ENCODE results near the gene RASIP1.

Gene RASIP1

DNA sequence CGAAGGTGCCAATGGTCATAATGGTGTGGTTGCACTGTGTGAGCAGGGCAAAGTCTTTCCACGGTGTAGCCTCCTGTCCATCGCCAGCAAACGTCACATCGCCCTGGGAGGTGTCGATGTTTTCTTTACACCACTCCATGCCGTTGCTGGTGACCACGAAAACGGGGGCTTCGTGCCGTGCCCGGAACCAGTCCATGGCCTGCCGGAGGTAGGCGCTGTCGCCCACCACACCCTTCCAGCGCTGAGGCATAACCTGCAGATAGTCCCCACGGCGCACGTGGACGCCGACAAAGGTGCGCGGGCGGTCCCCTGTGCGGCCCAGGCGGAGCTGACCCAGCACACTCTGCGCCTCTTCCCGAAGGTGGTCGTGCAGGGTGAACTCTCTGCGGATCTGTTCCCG is 9.9 kb upstream of the RASIP1 start:
- Histone ChIP-seq H3K79me2 (peaks cover 3% of the 10 kb centered on the region), H3K27ac (no peak overlapping the region), H3K36me3 (ENCODE audit: control insufficient read depth, insufficient read depth, low read length) (no peaks in the 10 kb centered on the region), H3K4me1 (peaks cover 8% of the 10 kb centered on the region), H3K27me3 (ENCODE audit: control insufficient read depth, insufficient read depth, low read length) (no peaks in the 10 kb centered on the region), H3K9ac (no peak overlapping the region), H3K9me3 (ENCODE audit: control insufficient read depth, low read length) (no peaks in the 10 kb centered on the region), H3K4me3 (ENCODE audit: low read depth, low read length) (no peak overlapping the region), H3K4me2 (ENCODE audit: low read length) (no peak overlapping the region), H2AFZ (no peak overlapping the region)
- TF ChIP-seq, protein P1, sequence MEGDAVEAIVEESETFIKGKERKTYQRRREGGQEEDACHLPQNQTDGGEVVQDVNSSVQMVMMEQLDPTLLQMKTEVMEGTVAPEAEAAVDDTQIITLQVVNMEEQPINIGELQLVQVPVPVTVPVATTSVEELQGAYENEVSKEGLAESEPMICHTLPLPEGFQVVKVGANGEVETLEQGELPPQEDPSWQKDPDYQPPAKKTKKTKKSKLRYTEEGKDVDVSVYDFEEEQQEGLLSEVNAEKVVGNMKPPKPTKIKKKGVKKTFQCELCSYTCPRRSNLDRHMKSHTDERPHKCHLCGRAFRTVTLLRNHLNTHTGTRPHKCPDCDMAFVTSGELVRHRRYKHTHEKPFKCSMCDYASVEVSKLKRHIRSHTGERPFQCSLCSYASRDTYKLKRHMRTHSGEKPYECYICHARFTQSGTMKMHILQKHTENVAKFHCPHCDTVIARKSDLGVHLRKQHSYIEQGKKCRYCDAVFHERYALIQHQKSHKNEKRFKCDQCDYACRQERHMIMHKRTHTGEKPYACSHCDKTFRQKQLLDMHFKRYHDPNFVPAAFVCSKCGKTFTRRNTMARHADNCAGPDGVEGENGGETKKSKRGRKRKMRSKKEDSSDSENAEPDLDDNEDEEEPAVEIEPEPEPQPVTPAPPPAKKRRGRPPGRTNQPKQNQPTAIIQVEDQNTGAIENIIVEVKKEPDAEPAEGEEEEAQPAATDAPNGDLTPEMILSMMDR (IDR thresholded peaks at IDR 0.05): no peak

DNA sequence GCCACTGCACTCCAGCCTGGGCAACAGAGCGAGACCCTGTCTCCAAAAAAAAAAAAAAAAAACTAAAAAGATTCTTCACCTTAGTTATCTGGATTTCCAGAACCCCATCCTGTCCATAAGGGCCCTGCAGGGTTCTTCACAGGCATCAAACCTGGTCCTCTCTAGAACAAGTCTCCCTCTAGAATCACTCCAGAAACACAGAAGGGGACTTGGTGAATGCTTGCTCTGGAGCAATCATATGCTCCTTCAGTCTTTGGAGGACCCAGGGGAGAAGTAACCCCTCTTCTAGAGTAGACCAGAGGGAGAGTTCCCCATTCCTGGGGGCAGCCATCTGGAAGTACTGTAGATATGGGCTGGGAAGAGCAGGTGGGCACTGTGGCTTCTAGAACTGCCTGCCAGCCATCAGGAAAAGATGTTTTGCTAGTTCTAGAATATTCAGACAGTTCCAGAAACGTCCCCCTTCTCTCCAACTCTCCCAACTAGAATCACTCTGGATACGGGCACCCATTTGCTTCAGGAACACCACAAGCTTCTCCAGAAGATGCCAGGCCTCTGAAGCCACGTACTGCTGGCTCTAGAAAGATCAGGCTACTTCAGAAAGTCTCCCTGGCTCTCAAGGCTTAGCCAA is 9.3 kb upstream of the RASIP1 start:
- no peak overlapping the region for H3K4me2 ChIP-seq (ENCODE audit: low read length)
- no peak overlapping the region for H3K27ac ChIP-seq
- no peaks in the 10 kb centered on the region for H3K36me3 ChIP-seq (ENCODE audit: control insufficient read depth, insufficient read depth, low read length)
- no peak overlapping the region for H3K4me3 ChIP-seq (ENCODE audit: low read depth, low read length)
- H3K27me3 ChIP-seq (ENCODE audit: control insufficient read depth, insufficient read depth, low read length): no peaks in the 10 kb centered on the region
- H3K4me1 ChIP-seq: peaks cover 8% of the 10 kb centered on the region
- no peak overlapping the region for H3K9ac ChIP-seq
- H3K9me3 ChIP-seq (ENCODE audit: control insufficient read depth, low read length): no peaks in the 10 kb centered on the region
- no peak overlapping the region for H2AFZ ChIP-seq
- H3K79me2 ChIP-seq: peaks cover 3% of the 10 kb centered on the region
- TF ChIP-seq, protein P1 (IDR thresholded peaks at IDR 0.05): no peak

DNA sequence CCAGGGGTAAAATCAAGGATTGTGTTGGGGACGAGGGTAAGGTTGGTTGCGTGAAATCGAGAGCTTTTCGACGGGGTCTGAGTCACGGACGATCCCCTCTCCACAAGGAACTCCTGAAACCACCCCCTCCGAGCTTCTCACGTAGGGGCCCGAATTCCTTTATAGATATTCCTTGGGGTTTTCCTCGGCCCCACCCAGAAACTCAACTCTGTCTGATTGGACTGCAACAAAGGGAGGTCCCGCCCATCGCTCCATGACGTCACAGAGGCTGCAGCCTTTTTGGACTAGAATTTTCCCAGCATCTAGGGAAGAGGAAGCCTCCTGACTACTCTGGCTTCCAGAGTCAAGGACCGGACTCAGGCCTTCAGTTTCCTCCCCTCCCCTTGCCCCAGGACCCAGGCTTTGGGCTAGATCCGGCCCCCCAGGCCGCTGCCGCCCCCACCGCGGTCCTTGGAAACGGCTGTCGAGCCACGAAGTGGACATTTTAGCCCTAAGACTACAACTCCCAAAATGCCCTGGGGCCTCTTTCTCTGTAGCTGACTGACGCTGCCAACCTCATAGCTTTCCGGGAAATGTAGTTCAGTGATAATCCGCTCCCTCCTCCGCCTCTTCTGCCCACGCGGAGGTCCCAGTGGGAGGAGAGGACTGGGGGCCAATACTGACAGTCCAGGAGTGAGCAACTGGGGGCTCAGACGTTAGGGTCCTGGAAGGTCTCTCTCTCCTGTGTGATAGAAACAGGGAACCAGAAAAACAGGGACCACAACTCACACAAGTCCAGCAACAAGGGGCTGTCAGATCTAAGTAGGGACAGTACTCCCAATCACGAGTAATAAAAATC is 6.5 kb upstream of the RASIP1 start, which contains the start of gene IZUMO1:
Gene IZUMO1 (minus strand): TSS at position 172 of the 838 bp plus-strand sequence. CDS start 1,050 bp downstream, outside the sequence.
- Histone ChIP-seq H3K4me2 (ENCODE audit: low read length) (peak within 1 kb of the TSS; percentile 38), H3K4me3 (ENCODE audit: low read depth, low read length) (peak within 1 kb of the TSS; percentile 14), H3K4me1 (peaks cover 4% of the 10 kb centered on the region), H3K9ac (no peak within 1 kb of the TSS), H3K79me2 (peaks cover 3% of the 10 kb centered on the region), H3K9me3 (ENCODE audit: control insufficient read depth, low read length) (no peaks in the 10 kb centered on the region), H2AFZ (peak within 1 kb of the TSS; percentile 25), H3K27me3 (ENCODE audit: control insufficient read depth, insufficient read depth, low read length) (no peaks in the 10 kb centered on the region), H3K27ac (peak within 1 kb of the TSS; percentile 72), H3K36me3 (ENCODE audit: control insufficient read depth, insufficient read depth, low read length) (no peaks in the 10 kb centered on the region)
- TF ChIP-seq, protein P1 (IDR thresholded peaks at IDR 0.05): no peak

DNA sequence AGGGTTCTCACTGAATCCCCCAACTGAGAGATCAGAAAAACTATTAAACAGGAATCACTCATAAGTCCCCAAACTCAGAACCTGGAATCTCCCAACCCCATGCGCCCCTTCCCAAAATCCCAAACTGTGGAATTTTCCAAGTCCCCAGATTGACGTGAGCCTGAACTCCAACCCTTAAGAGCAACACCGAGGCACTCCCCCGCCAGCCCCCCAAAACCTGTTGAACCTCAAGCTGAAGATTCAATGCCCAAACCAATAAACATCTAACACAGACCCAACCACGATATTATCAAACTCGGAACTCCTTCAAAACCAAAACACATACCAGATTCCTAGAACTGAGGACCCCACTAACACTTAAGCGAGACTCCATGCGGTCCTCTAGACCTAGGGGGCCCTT is 5.7 kb upstream of the RASIP1 start:
- Histone ChIP-seq H2AFZ (no peak overlapping the region), H3K27ac (peak overlapping the region; percentile 72)

More for the DNA sequence above, 5.7 kb upstream of the RASIP1 start:
- Histone ChIP-seq H3K9me3 (ENCODE audit: control insufficient read depth, low read length) (no peaks in the 10 kb centered on the region), H3K4me2 (ENCODE audit: low read length) (no peak overlapping the region), H3K4me1 (peaks cover 4% of the 10 kb centered on the region), H3K79me2 (peaks cover under 1% of the 10 kb centered on the region), H3K36me3 (ENCODE audit: control insufficient read depth, insufficient read depth, low read length) (no peaks in the 10 kb centered on the region), H3K9ac (no peak overlapping the region), H3K4me3 (ENCODE audit: low read depth, low read length) (no peak overlapping the region), H3K27me3 (ENCODE audit: control insufficient read depth, insufficient read depth, low read length) (no peaks in the 10 kb centered on the region)
- TF ChIP-seq, protein P1 (IDR thresholded peaks at IDR 0.05): no peak

All from parathyroid adenoma (tissue), 2 donors.